Measurements from ENCODE around the gene HMX3. TPM values are rescaled to one million over a fixed set of nuclear protein-coding genes. Genes with fewer than 3 reads are reported as not detected.

The HMX3 gene
- total RNA-seq, 2 donors from 2014 or later: not detected

GRCh38 chr10:123158682-123159081 lies 22.9 kb downstream of the HMX3 start:
- H3K4me3 ChIP-seq: no peak overlapping the region
- DNase-seq (no peak), ATAC-seq (no peak)
- H3K27me3 ChIP-seq: no peaks in the 10 kb centered on the region
- TF ChIP-seq POLR2A (IDR thresholded peaks at IDR 0.05) (no peak), CTCF (IDR thresholded peaks at IDR 0.05) (no peak)
- H3K9me3 ChIP-seq: no peaks in the 10 kb centered on the region
- H3K36me3 ChIP-seq (replicated peaks in 1 of 2; ENCODE audit: insufficient read depth in 1 of 2, low read depth in 2 of 2): peaks cover 0 to 26% of the 10 kb centered on the region in 2 donors
- intact Hi-C loops (cut with DNase I): no loop called here
- peaks cover 22% of the 10 kb centered on the region for H3K4me1 ChIP-seq
- WGBS, 2 donors: 64 to 81% methylated on average over 1 of the region's 1 CpG
- no peak overlapping the region for H3K27ac ChIP-seq

GRCh38 chr10:123160311-123160980 lies 24.7 kb downstream of the HMX3 start:
- no peak for ATAC-seq
- 91 to 92% methylated on average over 11 of the region's 11 CpGs for WGBS, 2 donors
- intact Hi-C loops (cut with DNase I): no loop called here
- H3K4me1 ChIP-seq: peaks cover 16% of the 10 kb centered on the region
- no peak overlapping the region for H3K4me3 ChIP-seq
- no peak for DNase-seq
- H3K36me3 ChIP-seq (replicated peaks in 1 of 2; ENCODE audit: insufficient read depth in 1 of 2, low read depth in 2 of 2): peaks cover 0 to 26% of the 10 kb centered on the region in 2 donors
- TF ChIP-seq POLR2A (IDR thresholded peaks at IDR 0.05) (no peak), CTCF (IDR thresholded peaks at IDR 0.05) (no peak)
- H3K27ac ChIP-seq: no peak overlapping the region
- no peaks in the 10 kb centered on the region for H3K27me3 ChIP-seq
- H3K9me3 ChIP-seq: no peaks in the 10 kb centered on the region

- no peak for DNase-seq
- Histone ChIP-seq H3K27me3 (no peaks in the 10 kb centered on the region), H3K9me3 (no peaks in the 10 kb centered on the region), H3K27ac (no peak overlapping the region), H3K4me3 (no peak overlapping the region), H3K36me3 (replicated peaks in 1 of 2; ENCODE audit: insufficient read depth in 1 of 2, low read depth in 2 of 2) (peaks cover 0 to 19% of the 10 kb centered on the region in 2 donors), H3K4me1 (no peaks in the 10 kb centered on the region)
- WGBS, 2 donors: 95 to 100% methylated on average over 2 of the region's 2 CpGs
- TF ChIP-seq POLR2A (IDR thresholded peaks at IDR 0.05): no peak
- TF ChIP-seq CTCF (IDR thresholded peaks at IDR 0.05): no peak
- ATAC-seq: no peak
- intact Hi-C loops (cut with DNase I): no loop called here
Measured at GRCh38 chr10:123164319-123164718, 28.5 kb downstream of the HMX3 start.

DNA sequence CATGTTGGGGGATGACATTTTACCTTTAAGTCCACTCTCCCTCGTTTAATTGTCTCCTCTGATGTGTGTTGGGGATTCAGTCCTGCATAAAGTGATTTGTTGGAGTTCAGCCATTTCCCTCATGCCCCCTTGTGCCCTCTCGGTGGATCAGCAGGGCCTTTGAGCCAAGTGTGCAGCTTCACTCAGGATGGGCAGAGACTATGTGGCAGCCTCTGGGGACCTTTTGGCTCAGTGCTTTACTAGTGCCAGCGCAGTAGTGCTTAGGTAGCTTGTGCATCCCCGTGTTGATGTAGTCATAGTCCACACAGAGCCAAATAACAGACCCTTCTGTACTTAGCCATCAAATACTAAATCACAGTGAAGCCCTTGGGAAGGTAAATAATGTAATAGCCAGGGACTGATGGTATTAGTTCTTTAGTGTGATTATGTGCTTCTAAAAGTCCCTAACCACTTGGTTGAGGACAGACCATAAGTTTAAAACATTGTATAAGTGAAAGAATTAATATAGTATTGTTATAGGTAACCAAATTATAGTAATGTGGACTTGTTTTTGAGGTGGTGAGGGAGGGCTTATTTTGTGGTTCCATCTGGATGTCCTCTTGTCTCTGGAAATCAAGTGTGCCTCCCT lies 29.8 kb downstream of the HMX3 start:
- 73 to 83% methylated on average over 4 of the region's 4 CpGs for WGBS, 2 donors
- TF ChIP-seq CTCF (IDR thresholded peaks at IDR 0.05) (no peak), POLR2A (IDR thresholded peaks at IDR 0.05) (no peak)
- Histone ChIP-seq H3K27me3 (no peaks in the 10 kb centered on the region), H3K4me3 (no peak overlapping the region), H3K4me1 (no peaks in the 10 kb centered on the region), H3K9me3 (no peaks in the 10 kb centered on the region), H3K36me3 (replicated peaks in 1 of 2; ENCODE audit: insufficient read depth in 1 of 2, low read depth in 2 of 2) (peaks cover 0 to 16% of the 10 kb centered on the region in 2 donors), H3K27ac (no peak overlapping the region)
- ATAC-seq: no peak
- no peak for DNase-seq
- intact Hi-C loops (cut with DNase I): no loop called here

DNA sequence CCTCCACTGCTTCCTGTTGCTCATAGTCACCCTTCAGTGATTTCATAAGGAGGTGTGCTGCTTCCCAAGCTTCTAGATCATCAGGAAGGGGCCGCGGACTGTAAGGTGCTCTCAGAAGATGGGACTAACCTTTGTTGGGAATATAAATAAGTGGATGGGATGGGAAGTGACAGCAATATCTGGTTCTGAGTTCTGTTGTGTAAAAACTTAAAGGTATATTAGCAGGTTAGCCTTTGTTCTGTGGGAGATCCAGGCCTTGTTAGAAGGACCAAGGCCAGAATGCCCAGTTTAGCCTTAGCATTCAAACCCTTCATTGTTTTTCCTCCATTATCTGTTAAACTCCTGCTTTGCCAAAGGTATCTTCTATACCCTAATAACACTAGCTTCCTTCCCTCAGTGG lies 30.8 kb downstream of the HMX3 start:
- WGBS, 2 donors: 95 to 98% methylated on average over 2 of the region's 2 CpGs

More for the DNA sequence above, 30.8 kb downstream of the HMX3 start:
- ATAC-seq: no peak
- intact Hi-C loops (cut with DNase I): no loop called here
- Histone ChIP-seq H3K27ac (no peak overlapping the region), H3K27me3 (no peaks in the 10 kb centered on the region), H3K36me3 (replicated peaks in 1 of 2; ENCODE audit: insufficient read depth in 1 of 2, low read depth in 2 of 2) (peaks cover 0 to 14% of the 10 kb centered on the region in 2 donors), H3K9me3 (no peaks in the 10 kb centered on the region), H3K4me3 (no peak overlapping the region), H3K4me1 (no peaks in the 10 kb centered on the region)
- DNase-seq: no peak
- TF ChIP-seq POLR2A (IDR thresholded peaks at IDR 0.05) (no peak), CTCF (IDR thresholded peaks at IDR 0.05) (no peak)
